WTC11 (cell line): ENCODE results near the gene C1orf185. TPM values are rescaled to one million over a fixed set of nuclear protein-coding genes. Genes with fewer than 3 reads are reported as not detected.

Experiments
- ATAC-seq: fragments of 200-7000 bp; cut with Tn5 transposase; 2 replicates; pipeline ENCODE4 v1.10.0; 2021; ENCODE audit warnings: mild to moderate bottlenecking, moderate library complexity
- CTCF ChIA-PET: fragments of 300-600 bp; sonication (Branson Sonifier 250); formaldehyde crosslinking; loops from one replicate; lab custom pipeline; 2021; ENCODE audit warnings: antibody characterized with exemption; lab: Charles Lee
- POLR2A ChIA-PET: fragments of 350-600 bp; sonication (Branson Sonifier 250); formaldehyde crosslinking; loops from one replicate; lab custom pipeline; 2021; ENCODE audit warnings: antibody characterized with exemption; lab: Charles Lee
- DNase-seq: peaks from one replicate; pipeline ENCODE4 v3.0.0; 2021; ENCODE audit warnings: low spot score
- H3K27ac Mint-ChIP-seq: 2 replicates; pipeline ENCODE4 v1.8.0; 2021; ENCODE audit warnings: mixed read lengths
- H3K27me3 Mint-ChIP-seq: 2 replicates; pipeline ENCODE4 v1.8.0; 2021; ENCODE audit warnings: low read depth, mild to moderate bottlenecking, moderate library complexity, mixed read lengths
- H3K36me3 Mint-ChIP-seq: 2 replicates; pipeline ENCODE4 v1.8.0; 2021; ENCODE audit warnings: mixed read lengths
- H3K4me1 Mint-ChIP-seq: 2 replicates; pipeline ENCODE4 v1.8.0; 2022; ENCODE audit warnings: mixed read lengths
- H3K4me3 Mint-ChIP-seq: 2 replicates; pipeline ENCODE4 v1.8.0; 2021; ENCODE audit warnings: mild to moderate bottlenecking, moderate library complexity, mixed read lengths
- H3K9me3 Mint-ChIP-seq: 2 replicates; pipeline ENCODE4 v1.8.0; 2021; ENCODE audit warnings: mixed read lengths
- AR ChIP-seq: fragments of 250-450 bp; sonication (Bioruptor Pico); IDR thresholded peaks from 2 replicates; pipeline ENCODE4 v1.9.0; 2021; ENCODE audit warnings: mild to moderate bottlenecking
- CREB1 ChIP-seq: sonication (generic); formaldehyde crosslinking; IDR thresholded peaks from 2 replicates; pipeline ENCODE4 v1.8.0; 2023; ENCODE audit warnings: mild to moderate bottlenecking, missing genetic modification reagents
- CTCF ChIP-seq: fragments of 200-600 bp; IDR thresholded peaks from 2 replicates; pipeline ENCODE4 v1.8.0; 2022; ENCODE audit warnings: antibody characterized with exemption
- FOXJ3 ChIP-seq: sonication (generic); formaldehyde crosslinking; IDR thresholded peaks from 2 replicates; pipeline ENCODE4 v1.9.0; 2021; ENCODE audit warnings: missing genetic modification reagents, mild to moderate bottlenecking, borderline replicate concordance
- HMGA2 ChIP-seq: fragments of 250-450 bp; sonication (Bioruptor Pico); IDR thresholded peaks from 2 replicates; pipeline ENCODE4 v1.4.0; 2021; ENCODE audit warnings: mild to moderate bottlenecking, moderate library complexity
- NFYB ChIP-seq: sonication (generic); formaldehyde crosslinking; conservative IDR thresholded peaks from 2 replicates; pipeline ENCODE4 v1.8.0; 2022; ENCODE audit warnings: low read depth, missing genetic modification reagents
- RELA ChIP-seq: sonication (generic); formaldehyde crosslinking; IDR thresholded peaks from 2 replicates; pipeline ENCODE4 v1.8.1; 2022; ENCODE audit warnings: missing genetic modification reagents, mild to moderate bottlenecking, borderline replicate concordance
- ZNF425 ChIP-seq: fragments of 250-450 bp; sonication (Bioruptor Pico); conservative IDR thresholded peaks from 2 replicates; pipeline ENCODE4 v1.9.0; 2021; ENCODE audit warnings: mild to moderate bottlenecking
- microRNA-seq: library from miRNA; unstranded; fragments of <30 nt; microRNA quantifications from one replicate; pipeline ENCODE4 v1.2.0, GENCODE V29; 2022; ENCODE audit warnings: borderline number of aligned reads
- total RNA-seq: library from RNA; stranded (reverse); gene quantifications from 3 replicates; pipeline ENCODE4 v1.2.3, GENCODE V29; 2021
- TF ChIP-seq, protein P1 (sequence below): sonication (generic); formaldehyde crosslinking; IDR thresholded peaks from 2 replicates; pipeline ENCODE4 v1.8.1; 2022; ENCODE audit warnings: low read depth, missing genetic modification reagents, borderline replicate concordance

C1orf185 gene
- total RNA-seq, 1 experiment from 2014 or later: not detected

DNA sequence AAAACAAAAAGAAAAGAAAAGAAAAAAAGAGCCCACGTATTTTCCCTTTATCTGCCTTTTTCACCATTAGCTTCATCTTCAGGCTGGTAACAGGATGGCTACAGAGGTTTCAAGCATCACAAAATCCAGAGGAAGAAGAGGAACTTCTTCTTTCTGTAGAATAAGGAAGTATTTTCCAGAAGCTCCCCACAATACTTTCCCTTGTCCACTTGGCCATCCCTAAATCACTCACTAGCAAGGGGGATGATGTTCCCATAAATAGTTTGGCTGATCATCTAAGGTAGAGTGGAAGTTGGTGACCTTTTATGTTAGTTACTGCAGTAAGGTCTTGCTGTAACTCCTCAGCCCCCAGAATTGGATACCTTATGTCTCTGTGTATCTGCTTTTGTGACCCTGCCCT, 88.9 kb downstream of the C1orf185 start (continued):
- TF ChIP-seq, protein P1, sequence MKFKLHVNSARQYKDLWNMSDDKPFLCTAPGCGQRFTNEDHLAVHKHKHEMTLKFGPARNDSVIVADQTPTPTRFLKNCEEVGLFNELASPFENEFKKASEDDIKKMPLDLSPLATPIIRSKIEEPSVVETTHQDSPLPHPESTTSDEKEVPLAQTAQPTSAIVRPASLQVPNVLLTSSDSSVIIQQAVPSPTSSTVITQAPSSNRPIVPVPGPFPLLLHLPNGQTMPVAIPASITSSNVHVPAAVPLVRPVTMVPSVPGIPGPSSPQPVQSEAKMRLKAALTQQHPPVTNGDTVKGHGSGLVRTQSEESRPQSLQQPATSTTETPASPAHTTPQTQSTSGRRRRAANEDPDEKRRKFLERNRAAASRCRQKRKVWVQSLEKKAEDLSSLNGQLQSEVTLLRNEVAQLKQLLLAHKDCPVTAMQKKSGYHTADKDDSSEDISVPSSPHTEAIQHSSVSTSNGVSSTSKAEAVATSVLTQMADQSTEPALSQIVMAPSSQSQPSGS (CRISPR knock-in tag): no peak
- TF ChIP-seq ZNF425 (CRISPR knock-in tag) (no peak), AR (no peak)
- TF ChIP-seq, all 79 proteins: peak for 0

GRCh38 chr1:51192213-51192843, 90.3 kb downstream of the C1orf185 start:
- ChIA-PET POLR2A (no interaction called here), CTCF (interaction anchor here (0.6 to 5.0 kb wide), 19 partner anchors 9 to 485 kb away, joined by 3 to 22 read pairs (median 3); partner anchors contain the start of gene CDKN2C)
- ATAC-seq: peak; percentile 75
- no peak overlapping the region for H3K4me3 Mint-ChIP-seq
- no peak overlapping the region for H3K27ac Mint-ChIP-seq
- peak; percentile 63 for DNase-seq
- H3K4me1 Mint-ChIP-seq: no peaks in the 10 kb centered on the region
- H3K27me3 Mint-ChIP-seq: no peaks in the 10 kb centered on the region; the same call in 1 of the 2 replicates
- TF ChIP-seq CREB1 (CRISPR knock-in tag): no peak
- TF ChIP-seq RELA (CRISPR knock-in tag): no peak
- TF ChIP-seq CTCF: peak; percentile 59
- H3K36me3 Mint-ChIP-seq: no peaks in the 10 kb centered on the region
- H3K9me3 Mint-ChIP-seq: no peaks in the 10 kb centered on the region

DNA sequence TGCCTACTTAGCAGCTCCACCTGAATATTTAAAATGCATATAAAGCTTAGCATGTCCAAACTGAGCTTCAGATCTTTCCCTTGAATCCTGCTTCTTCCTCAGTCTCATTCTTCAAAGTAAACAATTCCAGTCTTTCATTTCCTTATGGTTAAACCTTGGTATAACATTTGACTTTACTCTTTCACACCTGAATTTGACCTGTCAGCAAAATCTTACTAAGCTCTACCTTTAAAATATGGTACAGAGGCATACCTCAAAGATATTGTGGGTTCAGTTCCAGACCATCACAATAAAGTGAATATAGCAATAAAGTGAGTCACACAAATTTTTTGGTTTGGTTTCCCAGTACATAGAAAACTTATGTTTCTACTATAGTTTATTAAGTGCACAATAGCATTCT, 91.5 kb downstream of the C1orf185 start:
- Mint-ChIP-seq H3K4me1 (no peaks in the 10 kb centered on the region), H3K36me3 (no peaks in the 10 kb centered on the region)
- DNase-seq: no peak
- TF ChIP-seq NFYB (CRISPR knock-in tag) (no peak), FOXJ3 (no peak), HMGA2 (CRISPR knock-in tag) (no peak)
- TF ChIP-seq, all 79 proteins: peak for 0
- ChIA-PET POLR2A (no interaction called here), CTCF (interaction anchor here (0.6 to 1.2 kb wide), 3 partner anchors 16 to 572 kb away, joined by 3 read pairs; no protein-coding TSS in a partner anchor)
- H3K4me3 Mint-ChIP-seq: no peak overlapping the region
- no peaks in the 10 kb centered on the region for H3K9me3 Mint-ChIP-seq
- H3K27ac Mint-ChIP-seq: no peak overlapping the region
- ATAC-seq: no peak
- no peaks in the 10 kb centered on the region; the same call in 1 of the 2 replicates for H3K27me3 Mint-ChIP-seq

Small RNAs within 50 kb of the gene (microRNA-seq; reads per million reads assigned to microRNA genes)
- not detected for gene MIR4421
- gene MIR6500: not detected

Other genes with a start within 250 kb of the C1orf185 start
- gene FAF1, start 142.0 kb upstream of the C1orf185 start, total RNA-seq: 50.4 to 53.5 TPM (median 53.5 TPM) in 3 replicates
- gene CDKN2C, start 132.0 kb upstream of the C1orf185 start, total RNA-seq: 0.11 to 0.14 TPM in 2 of 3 replicates, not detected in the other
- 45.5 to 50.8 TPM (median 46.1 TPM) in 3 replicates for gene RNF11, start 134.0 kb downstream of the C1orf185 start, total RNA-seq
- gene TTC39A, start 228.3 kb downstream of the C1orf185 start, total RNA-seq: 3.4 to 8.4 TPM (median 5.7 TPM) in 3 replicates